Gastroesophageal sphincter (tissue), 4 donors: ENCODE results near the gene MT1B. TPM values are rescaled to one million over a fixed set of nuclear protein-coding genes. Genes with fewer than 3 reads are reported as not detected.

Experiments
- ATAC-seq: fragments of 150-250 bp; one replicate; pipeline ENCODE4 v1.9.1; 2016; ENCODE audit warnings: mild to moderate bottlenecking, moderate library complexity
- H3K27ac ChIP-seq, 4 donors: fragments of 200-600 bp; sonication (generic) in 3 of 4; 1 replicate in 3 of 4; 2 replicates in 1 of 4; pipeline ENCODE4 v1.5.1; 2016 to 2019
- H3K27me3 ChIP-seq: fragments of 200-600 bp; sonication (generic); one replicate; pipeline ENCODE4 v1.5.1; 2019
- H3K36me3 ChIP-seq, 2 donors: fragments of 200-600 bp; sonication (generic); one replicate each; pipeline ENCODE4 v1.5.1; 2019; ENCODE audit warnings: control low read depth in 1 of 2
- H3K4me1 ChIP-seq, 3 donors: fragments of 200-600 bp; sonication (generic); 1 replicate in 2 of 3; 2 replicates in 1 of 3; pipeline ENCODE4 v1.5.1; 2016 to 2019; ENCODE audit warnings: control low read depth in 2 of 3
- H3K4me3 ChIP-seq, 2 donors: fragments of 200-600 bp; sonication (generic); one replicate each; pipeline ENCODE4 v1.5.1; 2019; ENCODE audit warnings: mild to moderate bottlenecking in 1 of 2, moderate library complexity in 1 of 2
- H3K9me3 ChIP-seq, 3 donors: fragments of 200-600 bp; sonication (generic); one replicate each; pipeline ENCODE4 v1.5.1; 2017 to 2019; ENCODE audit warnings: control low read depth in 2 of 3
- EP300 ChIP-seq: sonication (generic); formaldehyde crosslinking; IDR thresholded peaks from one replicate; pipeline ENCODE4 v1.6.1; 2017; ENCODE audit warnings: antibody characterized with exemption, mild to moderate bottlenecking
- POLR2A ChIP-seq, 2 donors: fragments of 450-650 bp; IDR thresholded peaks; one replicate each; pipeline ENCODE4 v1.6.1; 2017; ENCODE audit warnings: antibody characterized with exemption in 2 of 2, mild to moderate bottlenecking in 2 of 2, moderate library complexity in 1 of 2
- POLR2AphosphoS5 ChIP-seq: sonication (generic); formaldehyde crosslinking; IDR thresholded peaks from one replicate; pipeline ENCODE4 v1.6.1; 2017; ENCODE audit warnings: antibody characterized with exemption
- WGBS, 2 donors: methylation state at CpG; one replicate each; pipeline ENCODE4 v1.1.5; 2018; ENCODE audit warnings: low coverage in 1 of 2; 5-methylcytosine and 5-hydroxymethylcytosine counted together
- total RNA-seq, 4 donors: library from RNA; depleted of rRNA; stranded (reverse); fragments of >200 nt; gene quantifications; one replicate each; pipeline ENCODE4 v1.1.0, GENCODE V29; 2016
- TF ChIP-seq, protein P1 (sequence below), 4 experiments: fragments of 200-600 bp in 2 of 4; fragments of 450-650 bp in 2 of 4; sonication (generic) in 1 of 4; IDR thresholded peaks; one replicate each; pipeline ENCODE4 v1.5.1; 2017 to 2019; ENCODE audit warnings: antibody characterized with exemption in 4 of 4, mild to moderate bottlenecking in 2 of 4, moderate library complexity in 2 of 4

MT1B gene
- total RNA-seq, 4 donors from 2014 or later = not detected

DNA sequence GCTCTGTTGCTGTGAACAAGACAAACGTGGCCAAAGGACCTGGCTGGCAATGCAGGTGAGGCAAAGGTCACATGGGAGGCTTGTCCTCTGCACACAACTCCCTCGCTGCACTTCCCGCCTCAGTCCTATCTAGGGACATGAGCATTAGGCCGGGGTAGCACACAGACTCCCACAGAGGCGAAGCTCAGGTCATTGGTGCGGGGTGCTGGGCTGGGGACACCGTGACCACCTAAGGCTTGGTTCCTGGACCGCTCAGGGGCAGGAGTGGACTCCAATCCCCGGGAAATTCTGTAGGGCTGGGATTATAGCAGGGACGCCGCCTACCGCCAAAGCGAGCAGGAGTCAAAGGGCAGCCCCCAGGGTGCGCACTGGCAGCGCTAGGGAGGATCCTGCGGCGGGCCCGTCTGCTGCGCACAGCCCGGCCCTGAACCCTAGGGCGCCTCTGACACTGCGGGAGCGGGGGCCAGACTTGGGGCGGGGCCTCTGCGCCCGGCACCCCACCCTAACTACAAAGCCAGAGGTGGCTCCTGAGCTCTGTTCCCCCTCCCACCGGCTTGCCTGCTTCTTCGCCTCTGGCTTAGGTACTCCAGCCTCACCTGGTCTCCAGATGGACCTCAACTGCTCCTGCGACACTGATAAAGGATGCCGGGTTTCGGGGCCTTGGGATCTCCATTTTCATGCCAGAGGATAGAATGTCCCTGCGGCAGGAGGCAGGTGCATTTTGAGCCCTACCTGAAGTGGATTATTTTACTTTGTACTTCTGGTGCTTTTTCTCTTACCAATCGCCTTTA, 3.9 kb upstream of the MT1B start:
- Histone ChIP-seq H3K4me1 (peaks cover 0 to 14% (median 10%) of the 10 kb centered on the region in 3 donors), H3K27me3 (peaks cover 74% of the 10 kb centered on the region), H3K9me3 (no peaks in the 10 kb centered on the region), H3K27ac (no peak overlapping the region), H3K36me3 (no peaks in the 10 kb centered on the region), H3K4me3 (no peak overlapping the region)
- 39 to 72% methylated on average over 2 to 4 of the region's 33 CpGs for WGBS, 2 donors
- TF ChIP-seq POLR2A (IDR thresholded peaks at IDR 0.05) = no peak
- TF ChIP-seq, protein P1, sequence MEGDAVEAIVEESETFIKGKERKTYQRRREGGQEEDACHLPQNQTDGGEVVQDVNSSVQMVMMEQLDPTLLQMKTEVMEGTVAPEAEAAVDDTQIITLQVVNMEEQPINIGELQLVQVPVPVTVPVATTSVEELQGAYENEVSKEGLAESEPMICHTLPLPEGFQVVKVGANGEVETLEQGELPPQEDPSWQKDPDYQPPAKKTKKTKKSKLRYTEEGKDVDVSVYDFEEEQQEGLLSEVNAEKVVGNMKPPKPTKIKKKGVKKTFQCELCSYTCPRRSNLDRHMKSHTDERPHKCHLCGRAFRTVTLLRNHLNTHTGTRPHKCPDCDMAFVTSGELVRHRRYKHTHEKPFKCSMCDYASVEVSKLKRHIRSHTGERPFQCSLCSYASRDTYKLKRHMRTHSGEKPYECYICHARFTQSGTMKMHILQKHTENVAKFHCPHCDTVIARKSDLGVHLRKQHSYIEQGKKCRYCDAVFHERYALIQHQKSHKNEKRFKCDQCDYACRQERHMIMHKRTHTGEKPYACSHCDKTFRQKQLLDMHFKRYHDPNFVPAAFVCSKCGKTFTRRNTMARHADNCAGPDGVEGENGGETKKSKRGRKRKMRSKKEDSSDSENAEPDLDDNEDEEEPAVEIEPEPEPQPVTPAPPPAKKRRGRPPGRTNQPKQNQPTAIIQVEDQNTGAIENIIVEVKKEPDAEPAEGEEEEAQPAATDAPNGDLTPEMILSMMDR (IDR thresholded peaks at IDR 0.05) = no peak
- TF ChIP-seq EP300 = no peak
- TF ChIP-seq POLR2AphosphoS5 = no peak
- ATAC-seq = no peak

DNA sequence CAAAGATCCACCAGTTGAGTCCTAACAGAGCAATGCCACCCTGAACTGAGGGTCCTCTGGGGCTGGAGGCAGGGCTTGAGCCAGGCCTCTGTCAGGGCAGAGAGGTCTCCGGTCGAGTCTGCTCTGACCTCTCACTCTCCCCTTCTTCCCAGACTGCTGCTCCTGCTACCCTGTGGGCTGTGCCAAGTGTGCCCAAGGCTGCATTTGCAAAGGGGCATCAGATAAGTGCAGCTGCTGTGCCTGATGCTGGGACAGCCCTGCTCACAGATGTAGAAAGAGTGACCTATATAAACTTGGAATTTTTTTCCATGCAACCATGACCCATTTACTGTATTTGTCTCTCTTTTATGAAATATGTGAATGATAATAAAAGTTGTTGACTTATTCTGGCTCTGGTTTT, 2.4 kb upstream of the MT1B start:
- TF ChIP-seq POLR2A (IDR thresholded peaks at IDR 0.05) (no peak), POLR2AphosphoS5 (no peak), EP300 (no peak)
- TF ChIP-seq, protein P1 (IDR thresholded peaks at IDR 0.05) = no peak
- Histone ChIP-seq H3K27ac (no peak overlapping the region), H3K27me3 (peaks cover 60% of the 10 kb centered on the region), H3K4me3 (no peak overlapping the region), H3K9me3 (no peaks in the 10 kb centered on the region), H3K4me1 (no peaks in the 10 kb centered on the region), H3K36me3 (no peaks in the 10 kb centered on the region)
- ATAC-seq = no peak
- WGBS, 2 donors = no CpG with 5 or more reads among the region's 2 CpGs

DNA sequence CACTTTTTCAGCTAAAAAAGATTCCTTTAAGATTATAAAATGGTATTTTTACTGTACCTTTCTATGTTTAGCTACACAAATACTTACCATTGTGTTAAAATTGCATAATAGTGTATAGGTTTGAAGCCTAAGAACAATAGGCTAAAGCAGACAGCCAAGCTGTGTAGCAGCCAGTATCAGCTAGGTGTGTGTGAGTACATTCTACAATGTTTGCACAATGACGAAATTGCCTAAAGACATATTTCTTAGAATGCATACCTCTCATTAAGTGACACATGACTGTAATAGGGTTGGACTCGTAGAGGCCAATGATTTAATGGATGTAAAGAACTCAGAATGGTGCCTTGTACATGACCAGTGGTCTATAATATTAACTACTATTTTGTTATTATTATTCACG, 1.9 kb upstream of the MT1B start:
- 84 to 92% methylated on average over 3 of the region's 3 CpGs for WGBS, 2 donors
- no peak overlapping the region for H3K4me3 ChIP-seq
- H3K9me3 ChIP-seq = no peaks in the 10 kb centered on the region
- no peak for TF ChIP-seq POLR2AphosphoS5
- H3K36me3 ChIP-seq = no peaks in the 10 kb centered on the region
- H3K27ac ChIP-seq = no peak overlapping the region
- H3K27me3 ChIP-seq = peaks cover 54% of the 10 kb centered on the region
- no peak for ATAC-seq
- H3K4me1 ChIP-seq = no peaks in the 10 kb centered on the region

DNA sequence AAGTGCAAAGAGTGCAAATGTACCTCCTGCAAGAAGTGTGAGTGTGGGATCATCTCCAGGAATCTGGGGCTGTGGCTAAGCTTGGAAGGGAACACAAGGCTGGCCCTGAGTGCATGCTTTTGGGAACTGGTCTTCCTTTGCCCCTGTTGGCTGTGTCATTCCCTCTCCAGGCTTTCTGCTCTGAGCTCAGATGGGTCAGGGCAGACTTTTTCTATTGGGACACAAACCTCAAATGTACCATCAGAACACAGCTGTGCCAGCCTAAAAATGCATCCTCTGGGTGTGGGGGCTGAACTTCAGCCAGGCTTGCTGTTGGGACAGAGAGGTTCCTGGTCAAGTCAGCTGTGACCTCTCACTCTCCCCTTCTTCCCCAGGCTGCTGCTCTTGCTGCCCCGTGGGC, 914 bp downstream of the MT1B start:
- peaks cover 32% of the 10 kb centered on the region for H3K27me3 ChIP-seq
- TF ChIP-seq POLR2AphosphoS5 = no peak
- TF ChIP-seq EP300 = no peak
- no peak for TF ChIP-seq POLR2A (IDR thresholded peaks at IDR 0.05)
- TF ChIP-seq, protein P1 (IDR thresholded peaks at IDR 0.05) = no peak
- no peak for ATAC-seq
- 43 to 67% methylated on average over 1 of the region's 1 CpG for WGBS, 2 donors
- H3K27ac ChIP-seq = no peak overlapping the region
- H3K36me3 ChIP-seq = no peaks in the 10 kb centered on the region
- peaks cover 0 to 5% (median 0%) of the 10 kb centered on the region in 3 donors for H3K4me1 ChIP-seq
- no peak overlapping the region for H3K4me3 ChIP-seq
- H3K9me3 ChIP-seq = no peaks in the 10 kb centered on the region

DNA sequence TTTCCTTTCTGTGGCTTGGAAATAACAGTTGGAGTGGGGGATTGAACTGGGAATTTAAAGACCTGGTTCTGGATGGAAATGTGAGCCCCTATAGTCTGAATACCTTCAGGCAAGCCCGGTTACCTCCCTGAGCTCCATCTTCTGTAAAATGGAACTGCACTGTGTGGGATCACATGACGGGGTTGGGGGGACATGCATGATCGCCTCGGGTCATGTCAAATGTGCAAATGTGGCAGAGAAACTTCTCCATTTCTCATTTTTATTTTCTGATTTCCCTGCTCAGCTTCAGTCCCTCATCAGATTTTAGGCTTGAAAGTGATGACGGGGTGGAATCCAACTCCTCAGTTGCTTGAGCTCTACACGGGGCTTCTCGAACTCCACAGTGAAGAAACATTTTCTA, 1.5 kb downstream of the MT1B start:
- WGBS, 2 donors = 72 to 76% methylated on average over 6 to 7 of the region's 7 CpGs
- no peaks in the 10 kb centered on the region for H3K9me3 ChIP-seq
- no peak overlapping the region for H3K27ac ChIP-seq
- no peak for ATAC-seq
- TF ChIP-seq POLR2AphosphoS5 (no peak), POLR2A (IDR thresholded peaks at IDR 0.05) (no peak), EP300 (no peak)
- TF ChIP-seq, protein P1 (IDR thresholded peaks at IDR 0.05) = no peak
- no peaks in the 10 kb centered on the region for H3K36me3 ChIP-seq
- peaks cover 0 to 11% (median 3%) of the 10 kb centered on the region in 3 donors for H3K4me1 ChIP-seq
- H3K4me3 ChIP-seq = no peak overlapping the region
- peaks cover 32% of the 10 kb centered on the region for H3K27me3 ChIP-seq
